PC-3 (cell line): ENCODE results near the gene KCNA4. TPM values are rescaled to one million over a fixed set of nuclear protein-coding genes. Genes with fewer than 3 reads are reported as not detected.

Source experiments
- ATAC-seq: fragments of 200-7000 bp; cut with Tn5 transposase; 2 replicates; pipeline ENCODE4 v1.9.1; 2020; ENCODE audit warnings: mild to moderate bottlenecking, moderate library complexity
- BruUV-seq: library from RNA; stranded (reverse); fragments of 400-500 nt; replicated peaks from 2 replicates; lab custom pipeline; 2021; lab: Mats Ljungman, UMichigan
- CTCF ChIA-PET: fragments of 300-600 bp; sonication (Branson Sonifier 250); formaldehyde crosslinking; loops from one replicate; lab custom pipeline; 2022; ENCODE audit warnings: antibody characterized with exemption; lab: Charles Lee
- POLR2A ChIA-PET: fragments of 300-600 bp; sonication (Branson Sonifier 250); formaldehyde crosslinking; loops from one replicate; lab custom pipeline; 2022; ENCODE audit warnings: antibody characterized with exemption; ENCODE audit not compliant: unreplicated experiment; lab: Charles Lee
- DNase-seq: peaks from one replicate; pipeline ENCODE4 v3.0.0-alpha.2; 2015
- H2AFZ ChIP-seq: fragments of 300-600 bp; sonication (generic); 2 replicates; pipeline ENCODE4 v1.6.0; 2016; ENCODE audit warnings: antibody characterized with exemption, low read length
- H3F3A ChIP-seq: fragments of 300-600 bp; sonication (generic); one replicate; pipeline ENCODE4 v1.6.0; 2017; ENCODE audit warnings: antibody characterized with exemption, low read length, control low read depth, mild to moderate bottlenecking; ENCODE audit not compliant: unreplicated experiment
- H3K27ac ChIP-seq: fragments of 300-600 bp; sonication (generic); 2 replicates; pipeline ENCODE4 v1.5.1; 2016; ENCODE audit warnings: mild to moderate bottlenecking, low read length
- H3K27me3 ChIP-seq: fragments of 300-600 bp; sonication (generic); 2 replicates; pipeline ENCODE4 v1.6.1; 2016; ENCODE audit warnings: low read length, mixed read lengths
- H3K36me3 ChIP-seq: fragments of 300-600 bp; sonication (generic); 2 replicates; pipeline ENCODE4 v1.6.1; 2016; ENCODE audit warnings: low read depth, mixed run types, low read length, mixed read lengths
- H3K4me1 ChIP-seq: fragments of 300-600 bp; sonication (generic); 2 replicates; pipeline ENCODE4 v1.5.1; 2016; ENCODE audit warnings: low read length; ENCODE audit not compliant: insufficient read depth
- H3K4me2 ChIP-seq: fragments of 300-600 bp; sonication (generic); 2 replicates; pipeline ENCODE4 v1.6.0; 2016; ENCODE audit warnings: low read length
- H3K4me3 ChIP-seq: fragments of 300-600 bp; sonication (generic); 2 replicates; pipeline ENCODE4 v1.5.1; 2016; ENCODE audit warnings: mild to moderate bottlenecking, low read length, mixed read lengths
- H3K79me2 ChIP-seq: fragments of 300-600 bp; sonication (generic); 2 replicates; pipeline ENCODE4 v1.6.1; 2017; ENCODE audit warnings: low read length, mixed read lengths
- H3K9ac ChIP-seq: fragments of 300-600 bp; sonication (generic); 2 replicates; pipeline ENCODE4 v1.6.0; 2016; ENCODE audit warnings: mild to moderate bottlenecking, low read length
- H3K9me2 ChIP-seq: fragments of 300-600 bp; sonication (generic); replicated peaks from 2 replicates; pipeline ENCODE4 v1.6.1; 2016; ENCODE audit warnings: mixed run types, low read length, mixed read lengths
- H3K9me3 ChIP-seq: fragments of 300-600 bp; sonication (generic); 2 replicates; pipeline ENCODE4 v1.6.1; 2016; ENCODE audit warnings: low read length, mixed read lengths
- H4K20me1 ChIP-seq: fragments of 300-600 bp; sonication (generic); 2 replicates; pipeline ENCODE4 v1.6.1; 2016; ENCODE audit warnings: low read length, mixed read lengths
- EZH2 ChIP-seq: fragments of 300-600 bp; sonication (generic); IDR thresholded peaks from one replicate; pipeline ENCODE4 v1.6.1; 2017; ENCODE audit warnings: antibody characterized with exemption, mild to moderate bottlenecking, low read length; ENCODE audit not compliant: unreplicated experiment
- EZH2phosphoT487 ChIP-seq: fragments of 300-600 bp; sonication (generic); IDR thresholded peaks from 2 replicates; pipeline ENCODE4 v1.6.1; 2018; ENCODE audit warnings: mild to moderate bottlenecking, antibody characterized with exemption, low read length, borderline replicate concordance
- intact Hi-C: fragments of 100-400 bp; cut with micrococcal nuclease; formaldehyde crosslinking; loops from 2 replicates; pipeline ENCODE4 v1.9.0; 2023
- total RNA-seq: library from RNA; depleted of rRNA; stranded (reverse); fragments of >200 nt; gene quantifications from 2 replicates; pipeline ENCODE4 v1.2.3, GENCODE V29; 2014
- TF ChIP-seq, protein P1 (sequence below): fragments of 300-600 bp; sonication (generic); conservative IDR thresholded peaks from 2 replicates; pipeline ENCODE4 v1.5.1; 2017; ENCODE audit warnings: antibody characterized with exemption, low read depth, mild to moderate bottlenecking, low read length

Gene KCNA4
- total RNA-seq, 1 experiment from 2014 or later, result not detected

DNA sequence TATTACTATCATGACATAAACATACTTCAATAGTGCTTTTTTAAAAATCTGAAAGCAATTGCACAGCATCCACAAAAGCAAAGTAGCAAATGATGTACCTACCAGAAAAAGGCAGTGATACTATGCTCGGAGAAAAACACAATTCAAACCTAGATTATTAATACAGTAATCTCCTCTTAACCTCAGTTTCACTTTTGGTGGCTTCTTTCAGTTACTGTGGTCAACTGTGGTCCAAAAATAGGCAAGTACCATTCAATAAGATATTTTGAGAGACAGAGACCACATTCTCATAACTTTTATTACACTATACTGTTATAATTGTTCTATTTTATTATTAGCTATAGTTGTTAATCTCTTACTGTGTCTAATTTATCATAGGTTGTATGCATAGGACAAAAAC is 20.8 kb downstream of the KCNA4 start:
- TF ChIP-seq EZH2 (no peak), EZH2phosphoT487 (no peak)
- TF ChIP-seq, protein P1, sequence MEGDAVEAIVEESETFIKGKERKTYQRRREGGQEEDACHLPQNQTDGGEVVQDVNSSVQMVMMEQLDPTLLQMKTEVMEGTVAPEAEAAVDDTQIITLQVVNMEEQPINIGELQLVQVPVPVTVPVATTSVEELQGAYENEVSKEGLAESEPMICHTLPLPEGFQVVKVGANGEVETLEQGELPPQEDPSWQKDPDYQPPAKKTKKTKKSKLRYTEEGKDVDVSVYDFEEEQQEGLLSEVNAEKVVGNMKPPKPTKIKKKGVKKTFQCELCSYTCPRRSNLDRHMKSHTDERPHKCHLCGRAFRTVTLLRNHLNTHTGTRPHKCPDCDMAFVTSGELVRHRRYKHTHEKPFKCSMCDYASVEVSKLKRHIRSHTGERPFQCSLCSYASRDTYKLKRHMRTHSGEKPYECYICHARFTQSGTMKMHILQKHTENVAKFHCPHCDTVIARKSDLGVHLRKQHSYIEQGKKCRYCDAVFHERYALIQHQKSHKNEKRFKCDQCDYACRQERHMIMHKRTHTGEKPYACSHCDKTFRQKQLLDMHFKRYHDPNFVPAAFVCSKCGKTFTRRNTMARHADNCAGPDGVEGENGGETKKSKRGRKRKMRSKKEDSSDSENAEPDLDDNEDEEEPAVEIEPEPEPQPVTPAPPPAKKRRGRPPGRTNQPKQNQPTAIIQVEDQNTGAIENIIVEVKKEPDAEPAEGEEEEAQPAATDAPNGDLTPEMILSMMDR, result no peak
- BruUV-seq, result no TSS peak
- CTCF ChIA-PET, result no interaction called here

DNA sequence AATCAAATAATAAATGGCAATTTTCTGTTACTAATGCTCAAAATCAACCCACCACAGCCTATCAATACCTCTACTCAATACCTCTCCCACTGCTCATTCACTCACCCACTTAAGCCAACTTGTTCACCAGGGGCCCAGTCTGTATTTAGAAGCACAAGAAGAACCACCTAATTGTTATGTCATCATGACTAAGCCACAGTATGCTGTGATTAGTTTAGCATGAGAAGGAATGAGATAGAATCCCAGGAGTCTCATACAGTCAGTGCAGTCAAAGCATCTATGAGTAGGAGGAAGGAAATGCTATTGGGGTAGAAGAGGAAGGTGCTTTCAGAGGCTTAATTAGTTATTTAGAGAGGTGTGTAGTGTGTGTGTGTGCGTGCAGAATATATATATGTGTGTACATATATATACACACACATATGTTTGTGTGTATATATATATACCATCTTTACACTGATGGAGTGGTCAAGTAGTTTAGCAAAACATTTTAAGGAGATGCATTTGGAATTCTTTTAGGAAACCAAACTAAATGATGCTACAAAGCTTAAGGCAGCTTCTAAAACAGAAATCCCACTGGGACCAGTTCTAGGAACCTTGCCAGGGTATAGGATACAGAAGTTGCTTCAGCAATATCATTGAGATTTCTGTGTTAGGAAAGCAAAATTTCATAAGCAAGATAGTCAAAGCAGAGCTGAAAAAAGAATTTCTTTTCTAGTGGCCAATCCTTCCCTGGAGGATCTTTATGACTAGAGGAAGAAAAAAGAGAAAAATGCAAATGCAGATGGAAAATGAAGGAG is 27.5 kb downstream of the KCNA4 start:
- Histone ChIP-seq H3K4me1 (no peaks in the 10 kb centered on the region), H2AFZ (no peak overlapping the region), H3K9me2 (no peaks in the 10 kb centered on the region), H3K79me2 (no peaks in the 10 kb centered on the region), H3K27me3 (no peaks in the 10 kb centered on the region), H3K27ac (no peak overlapping the region), H3F3A (no peaks in the 10 kb centered on the region), H3K9ac (no peak overlapping the region), H3K4me3 (no peak overlapping the region), H3K36me3 (no peaks in the 10 kb centered on the region), H3K4me2 (no peak overlapping the region), H4K20me1 (no peaks in the 10 kb centered on the region), H3K9me3 (no peaks in the 10 kb centered on the region)
- POLR2A ChIA-PET, result no interaction called here
- intact Hi-C loops, result no loop called here
- CTCF ChIA-PET, result no interaction called here
- TF ChIP-seq EZH2, result no peak
- TF ChIP-seq, protein P1, result no peak
- no peak for TF ChIP-seq EZH2phosphoT487
- no TSS peak for BruUV-seq
- DNase-seq (no peak), ATAC-seq (no peak)

More for the DNA sequence above, 20.8 kb downstream of the KCNA4 start:
- Histone ChIP-seq H3F3A (no peaks in the 10 kb centered on the region), H2AFZ (no peak overlapping the region), H3K36me3 (no peaks in the 10 kb centered on the region), H4K20me1 (no peaks in the 10 kb centered on the region), H3K4me2 (no peak overlapping the region), H3K79me2 (no peaks in the 10 kb centered on the region), H3K27ac (no peak overlapping the region), H3K27me3 (no peaks in the 10 kb centered on the region; the same call in 1 of the 2 replicates), H3K9me3 (no peaks in the 10 kb centered on the region), H3K9ac (no peak overlapping the region), H3K4me3 (no peak overlapping the region), H3K4me1 (no peaks in the 10 kb centered on the region), H3K9me2 (no peaks in the 10 kb centered on the region)
- intact Hi-C loops, result no loop called here
- no peak for DNase-seq
- POLR2A ChIA-PET, result no interaction called here
- ATAC-seq, result no peak

DNA sequence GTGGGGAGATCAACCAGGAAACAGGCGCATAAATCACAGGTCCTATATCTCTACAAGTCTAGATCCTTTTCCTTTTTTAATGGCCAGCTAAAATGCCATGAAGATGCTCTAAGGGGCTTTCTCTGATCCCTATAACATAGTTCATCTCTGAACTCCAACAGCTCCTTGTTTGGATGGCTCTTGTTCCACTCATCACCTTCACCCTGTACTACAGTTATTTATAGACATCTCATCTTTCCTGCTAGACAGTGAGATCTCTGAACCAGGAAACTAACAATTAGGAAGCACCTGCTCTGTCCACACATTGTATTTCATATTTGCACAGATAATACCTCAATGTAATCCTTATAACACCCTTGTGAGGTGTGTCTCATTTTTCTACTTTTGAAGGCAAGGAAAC is 31.6 kb downstream of the KCNA4 start:
- POLR2A ChIA-PET, result no interaction called here
- Histone ChIP-seq H3K9me3 (no peaks in the 10 kb centered on the region), H3K9ac (no peak overlapping the region), H3K27me3 (no peaks in the 10 kb centered on the region), H3K4me1 (no peaks in the 10 kb centered on the region), H4K20me1 (no peaks in the 10 kb centered on the region), H3F3A (no peaks in the 10 kb centered on the region), H3K79me2 (no peaks in the 10 kb centered on the region), H3K4me3 (no peak overlapping the region), H3K4me2 (no peak overlapping the region), H3K27ac (no peak overlapping the region), H3K36me3 (no peaks in the 10 kb centered on the region), H3K9me2 (no peaks in the 10 kb centered on the region), H2AFZ (no peak overlapping the region)
- BruUV-seq, result no TSS peak
- CTCF ChIA-PET, result no interaction called here
- DNase-seq (no peak), ATAC-seq (no peak)
- TF ChIP-seq, protein P1, result no peak
- no peak for TF ChIP-seq EZH2phosphoT487
- TF ChIP-seq EZH2, result no peak
- intact Hi-C loops, result no loop called here
